Fibroblast of lung (primary cell): Measurements from ENCODE around the gene PRKCA. TPM values are rescaled to one million over a fixed set of nuclear protein-coding genes. Genes with fewer than 3 reads are reported as not detected.

Experiments
- DNase-seq, 2 donors: peaks; one replicate each; pipeline versions ENCODE4 v3.0.0 to v3.0.0-alpha.2; 2010; ENCODE audit warnings: low read depth in 2 of 2
- H2AFZ ChIP-seq: 2 replicates; pipeline ENCODE4 v1.5.1; 2012; ENCODE audit warnings: low read length, control low read depth, inconsistent platforms
- H3K27ac ChIP-seq: 2 replicates; pipeline ENCODE4 v1.5.1; 2011; ENCODE audit warnings: low read length, control low read depth; ENCODE audit not compliant: insufficient read depth
- H3K27me3 ChIP-seq: 2 replicates; pipeline ENCODE4 v1.5.1; 2011; ENCODE audit warnings: mild to moderate bottlenecking, low read length; ENCODE audit not compliant: control insufficient read depth, insufficient read depth
- H3K36me3 ChIP-seq: 2 replicates; pipeline ENCODE4 v1.5.1; 2011; ENCODE audit warnings: low read length; ENCODE audit not compliant: control insufficient read depth, insufficient read depth
- H3K4me1 ChIP-seq: 2 replicates; pipeline ENCODE4 v1.5.1; 2011; ENCODE audit warnings: low read length; ENCODE audit not compliant: control insufficient read depth, insufficient read depth; ENCODE audit errors: extremely low read depth
- H3K4me2 ChIP-seq: 2 replicates; pipeline ENCODE4 v1.5.1; 2011; ENCODE audit warnings: low read length, control low read depth; ENCODE audit not compliant: insufficient read depth; ENCODE audit errors: extremely low read depth
- H3K4me3 ChIP-seq, 4 experiments: fragments of 200-600 bp in 1 of 4; sonication (generic) in 1 of 4; replicated peaks in 1 of 4; 2 replicates each; pipeline ENCODE4 v1.5.1; 2011 to 2016; ENCODE audit warnings: low read length in 4 of 4, low read depth in 3 of 4, mild to moderate bottlenecking in 3 of 4, control low read depth in 2 of 4, inconsistent platforms in 1 of 4, mixed read lengths in 1 of 4; ENCODE audit not compliant: insufficient read depth in 1 of 4; ENCODE audit errors: control extremely low read depth in 1 of 4
- H3K79me2 ChIP-seq: 2 replicates; pipeline ENCODE4 v1.5.1; 2012; ENCODE audit warnings: mild to moderate bottlenecking, low read length, inconsistent platforms; ENCODE audit not compliant: control insufficient read depth, insufficient read depth
- H3K9ac ChIP-seq: 2 replicates; pipeline ENCODE4 v1.5.1; 2011; ENCODE audit warnings: mild to moderate bottlenecking, low read length, control low read depth; ENCODE audit not compliant: insufficient read depth
- H3K9me3 ChIP-seq: 2 replicates; pipeline ENCODE4 v1.5.1; 2012; ENCODE audit warnings: low read depth, low read length; ENCODE audit not compliant: control insufficient read depth, insufficient read depth
- H4K20me1 ChIP-seq: 2 replicates; pipeline ENCODE4 v1.5.1; 2011; ENCODE audit warnings: low read length; ENCODE audit not compliant: control insufficient read depth, insufficient read depth; ENCODE audit errors: extremely low read depth
- EZH2 ChIP-seq: IDR thresholded peaks from 2 replicates; pipeline ENCODE4 v1.5.1; 2012; ENCODE audit warnings: low read length, control low read depth, mild to moderate bottlenecking; ENCODE audit errors: missing control alignments
- polyA plus RNA-seq, 2 donors: library from polyadenylated mRNA; depleted of rRNA in 1 of 2; stranded (reverse) in 1 of 2; unstranded in 1 of 2; fragments of >200 nt; gene quantifications; 2 replicates each; pipeline ENCODE4 v1.2.1, GENCODE V29; 2011 to 2012; ENCODE audit warnings: missing spikeins in 1 of 2
- total RNA-seq: library from RNA; depleted of rRNA; stranded (reverse); fragments of >200 nt; gene quantifications from 2 replicates; pipeline ENCODE4 v1.2.1, GENCODE V29; 2014
- TF ChIP-seq, protein P1 (sequence below), 2 donors: IDR thresholded peaks in 1 of 2; conservative IDR thresholded peaks in 1 of 2; 1 replicate in 1 of 2; 2 replicates in 1 of 2; pipeline ENCODE4 v1.5.1; 2011 to 2012; ENCODE audit warnings: low read length in 2 of 2, control low read depth in 1 of 2, inconsistent platforms in 1 of 2, low read depth in 1 of 2, mild to moderate bottlenecking in 1 of 2

Gene PRKCA
- total and polyA plus RNA-seq, 2 donors (not counting 1 experiment from before 2014, with no cell fraction given) = 34.0 to 74.2 TPM

DNA sequence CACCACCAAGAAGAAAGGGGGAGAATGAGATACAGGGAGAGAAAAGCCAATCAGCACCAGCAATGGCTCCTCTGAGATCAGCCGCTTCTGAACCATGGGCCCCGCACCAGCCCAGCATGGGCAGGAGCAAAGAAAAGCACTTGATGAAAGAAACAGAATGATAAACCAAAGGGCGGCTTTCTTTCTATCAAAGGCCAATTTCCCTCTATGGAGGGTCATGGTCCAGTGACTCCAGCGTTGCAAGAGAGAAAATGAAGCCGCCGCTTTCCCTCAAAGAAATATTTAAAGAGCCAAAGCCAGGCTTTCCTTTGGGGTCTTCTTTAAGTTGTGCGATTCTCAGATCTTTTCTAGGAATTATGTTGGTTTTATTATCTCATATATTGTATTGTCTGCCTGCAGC lies 447.7 kb downstream of the PRKCA start:
- Histone ChIP-seq H3K27ac (no peak overlapping the region), H3K9ac (no peak overlapping the region), H3K36me3 (peaks cover 14% of the 10 kb centered on the region), H3K4me3 (no peak overlapping the region), H2AFZ (no peak overlapping the region), H3K27me3 (no peaks in the 10 kb centered on the region), H3K4me1 (no peaks in the 10 kb centered on the region), H3K9me3 (no peaks in the 10 kb centered on the region), H3K4me2 (no peak overlapping the region), H4K20me1 (no peaks in the 10 kb centered on the region), H3K79me2 (no peaks in the 10 kb centered on the region)
- DNase-seq = no peak
- TF ChIP-seq, protein P1, sequence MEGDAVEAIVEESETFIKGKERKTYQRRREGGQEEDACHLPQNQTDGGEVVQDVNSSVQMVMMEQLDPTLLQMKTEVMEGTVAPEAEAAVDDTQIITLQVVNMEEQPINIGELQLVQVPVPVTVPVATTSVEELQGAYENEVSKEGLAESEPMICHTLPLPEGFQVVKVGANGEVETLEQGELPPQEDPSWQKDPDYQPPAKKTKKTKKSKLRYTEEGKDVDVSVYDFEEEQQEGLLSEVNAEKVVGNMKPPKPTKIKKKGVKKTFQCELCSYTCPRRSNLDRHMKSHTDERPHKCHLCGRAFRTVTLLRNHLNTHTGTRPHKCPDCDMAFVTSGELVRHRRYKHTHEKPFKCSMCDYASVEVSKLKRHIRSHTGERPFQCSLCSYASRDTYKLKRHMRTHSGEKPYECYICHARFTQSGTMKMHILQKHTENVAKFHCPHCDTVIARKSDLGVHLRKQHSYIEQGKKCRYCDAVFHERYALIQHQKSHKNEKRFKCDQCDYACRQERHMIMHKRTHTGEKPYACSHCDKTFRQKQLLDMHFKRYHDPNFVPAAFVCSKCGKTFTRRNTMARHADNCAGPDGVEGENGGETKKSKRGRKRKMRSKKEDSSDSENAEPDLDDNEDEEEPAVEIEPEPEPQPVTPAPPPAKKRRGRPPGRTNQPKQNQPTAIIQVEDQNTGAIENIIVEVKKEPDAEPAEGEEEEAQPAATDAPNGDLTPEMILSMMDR (conservative IDR thresholded peaks at IDR 0.05 in 1 of 2, IDR thresholded peaks at IDR 0.05 in 1 of 2; ENCODE audit: low read depth in 1 of 2, low read length in 2 of 2) = no peak
- TF ChIP-seq EZH2 = no peak

DNA sequence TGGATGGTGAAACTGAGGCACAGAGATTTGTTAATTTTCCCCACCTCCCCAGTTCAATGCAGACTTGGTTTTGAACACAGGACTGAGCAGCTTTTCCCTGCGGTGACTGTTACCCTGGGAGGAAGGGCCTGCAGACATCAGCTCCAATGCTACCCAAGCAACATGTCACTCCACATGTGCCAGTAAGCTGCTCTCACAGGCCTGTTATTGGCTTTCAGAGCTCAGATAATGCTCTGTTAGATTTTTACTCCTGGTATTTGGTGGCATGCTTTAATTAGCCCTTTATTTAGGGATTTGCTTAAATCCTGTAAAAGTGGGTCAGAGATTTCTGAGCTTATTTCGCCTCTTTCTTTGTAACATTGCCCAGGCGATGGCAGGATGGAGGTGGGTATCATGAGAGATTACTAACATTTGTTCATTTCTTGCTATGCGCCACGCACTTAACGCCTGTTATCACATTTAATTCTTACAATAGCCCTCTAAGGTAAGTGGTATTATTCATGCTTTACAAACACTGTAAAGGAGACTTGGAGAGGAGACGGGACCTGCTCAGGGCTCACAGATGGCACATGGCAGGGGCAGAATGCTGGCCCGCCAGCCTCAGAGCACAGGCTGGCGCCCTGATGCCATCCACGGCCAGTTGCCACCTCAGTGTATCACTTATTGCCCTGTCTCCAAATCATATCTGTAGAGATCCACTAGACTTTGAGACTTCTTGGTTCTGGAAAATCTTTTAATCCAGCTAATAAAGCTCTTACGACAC lies 448.5 kb downstream of the PRKCA start:
- Histone ChIP-seq H3K79me2 (no peaks in the 10 kb centered on the region), H2AFZ (no peak overlapping the region), H3K9me3 (no peaks in the 10 kb centered on the region), H3K4me3 (no peak overlapping the region), H3K4me2 (no peak overlapping the region), H3K9ac (no peak overlapping the region), H3K36me3 (peaks cover 14% of the 10 kb centered on the region), H3K4me1 (no peaks in the 10 kb centered on the region), H3K27me3 (no peaks in the 10 kb centered on the region), H4K20me1 (no peaks in the 10 kb centered on the region), H3K27ac (no peak overlapping the region)
- no peak for DNase-seq
- TF ChIP-seq, protein P1 (conservative IDR thresholded peaks at IDR 0.05 in 1 of 2, IDR thresholded peaks at IDR 0.05 in 1 of 2; ENCODE audit: low read depth in 1 of 2, low read length in 2 of 2) = no peak
- TF ChIP-seq EZH2 = no peak

DNA sequence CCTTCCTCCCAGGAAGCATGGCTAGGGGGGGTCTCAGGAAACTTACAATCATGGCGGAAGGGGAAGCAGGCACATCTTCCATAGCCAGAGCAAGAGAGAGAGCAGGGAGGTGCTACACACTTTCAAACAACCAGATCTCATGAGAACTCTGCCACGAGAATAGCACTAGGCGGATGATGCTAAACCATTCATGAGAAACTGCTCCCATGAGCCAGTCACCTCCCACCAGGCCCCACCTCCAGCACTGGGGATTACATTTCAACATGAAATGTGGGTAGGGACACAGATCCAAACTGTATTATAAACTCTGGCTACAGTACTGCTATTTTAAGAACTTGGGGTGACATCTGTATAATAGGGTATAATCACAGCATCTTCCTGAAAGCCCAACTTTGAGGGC lies 449.4 kb downstream of the PRKCA start:
- Histone ChIP-seq H3K4me2 (no peak overlapping the region), H4K20me1 (no peaks in the 10 kb centered on the region), H3K27me3 (no peaks in the 10 kb centered on the region), H3K9ac (no peak overlapping the region), H3K4me1 (no peaks in the 10 kb centered on the region), H3K27ac (no peak overlapping the region), H2AFZ (no peak overlapping the region), H3K4me3 (no peak overlapping the region), H3K36me3 (peaks cover 14% of the 10 kb centered on the region), H3K9me3 (no peaks in the 10 kb centered on the region), H3K79me2 (no peaks in the 10 kb centered on the region)
- TF ChIP-seq, protein P1 (conservative IDR thresholded peaks at IDR 0.05 in 1 of 2, IDR thresholded peaks at IDR 0.05 in 1 of 2; ENCODE audit: low read depth in 1 of 2, low read length in 2 of 2) = no peak
- TF ChIP-seq EZH2 = no peak
- DNase-seq = no peak
